ENCODE measurements around the gene MUC5AC. TPM values are rescaled to one million over a fixed set of nuclear protein-coding genes. Genes with fewer than 3 reads are reported as not detected.

Gene MUC5AC
- total RNA-seq, 1 experiment from 2014 or later, result not detected

DNA sequence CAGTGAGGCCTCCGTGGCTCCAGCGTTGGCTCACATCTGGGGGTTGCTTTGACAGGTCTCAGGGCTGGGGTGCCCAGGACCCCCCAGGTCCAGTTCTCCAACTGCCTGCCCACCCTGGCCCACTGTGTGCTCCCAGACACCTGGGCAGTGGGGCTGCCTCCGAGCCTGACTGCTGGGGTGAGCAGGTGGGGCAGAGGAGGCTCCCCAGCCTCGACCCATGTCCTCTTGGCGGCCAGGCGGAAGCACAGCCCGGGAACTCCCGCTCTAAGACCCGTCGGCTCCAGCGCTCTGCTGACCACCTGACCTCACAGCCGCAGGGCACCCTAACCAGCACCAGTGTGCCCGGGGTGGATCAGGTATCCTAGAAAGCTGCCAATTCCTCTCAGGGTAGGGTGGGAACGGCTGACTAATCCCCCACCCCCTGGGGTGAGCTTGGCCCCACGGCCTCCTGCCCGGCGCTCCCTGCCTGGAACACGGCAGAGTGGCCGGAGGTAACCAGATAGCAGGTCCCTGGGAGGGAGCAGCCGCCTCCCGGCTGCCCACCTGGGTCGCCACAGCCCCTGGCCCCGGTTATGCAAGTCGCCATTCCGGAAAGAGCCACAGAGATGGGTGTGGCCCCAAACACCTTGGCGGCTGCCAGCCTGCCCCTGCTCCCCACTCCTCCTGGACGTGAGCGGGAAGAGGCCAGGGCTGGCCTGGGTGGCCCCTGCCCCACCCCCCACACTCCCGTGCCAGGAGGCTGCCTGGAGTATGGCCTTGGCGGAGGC lies 45.9 kb downstream of the MUC5AC start:
- CTCF ChIA-PET, result no interaction called here
- H3K27ac ChIP-seq (ENCODE audit: low read depth, low read length, poor library complexity, severe bottlenecking), result no peak overlapping the region
- no peak for TF ChIP-seq EZH2 (IDR thresholded peaks at IDR 0.05; ENCODE audit: borderline replicate concordance, low read depth, low read length, poor library complexity, severe bottlenecking)
- TF ChIP-seq, protein P1, sequence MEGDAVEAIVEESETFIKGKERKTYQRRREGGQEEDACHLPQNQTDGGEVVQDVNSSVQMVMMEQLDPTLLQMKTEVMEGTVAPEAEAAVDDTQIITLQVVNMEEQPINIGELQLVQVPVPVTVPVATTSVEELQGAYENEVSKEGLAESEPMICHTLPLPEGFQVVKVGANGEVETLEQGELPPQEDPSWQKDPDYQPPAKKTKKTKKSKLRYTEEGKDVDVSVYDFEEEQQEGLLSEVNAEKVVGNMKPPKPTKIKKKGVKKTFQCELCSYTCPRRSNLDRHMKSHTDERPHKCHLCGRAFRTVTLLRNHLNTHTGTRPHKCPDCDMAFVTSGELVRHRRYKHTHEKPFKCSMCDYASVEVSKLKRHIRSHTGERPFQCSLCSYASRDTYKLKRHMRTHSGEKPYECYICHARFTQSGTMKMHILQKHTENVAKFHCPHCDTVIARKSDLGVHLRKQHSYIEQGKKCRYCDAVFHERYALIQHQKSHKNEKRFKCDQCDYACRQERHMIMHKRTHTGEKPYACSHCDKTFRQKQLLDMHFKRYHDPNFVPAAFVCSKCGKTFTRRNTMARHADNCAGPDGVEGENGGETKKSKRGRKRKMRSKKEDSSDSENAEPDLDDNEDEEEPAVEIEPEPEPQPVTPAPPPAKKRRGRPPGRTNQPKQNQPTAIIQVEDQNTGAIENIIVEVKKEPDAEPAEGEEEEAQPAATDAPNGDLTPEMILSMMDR (conservative IDR thresholded peaks at IDR 0.05; ENCODE audit: low read depth, low read length), result no peak
- H3K4me1 ChIP-seq (ENCODE audit: insufficient read depth, low read length, poor library complexity, severe bottlenecking), result no peaks in the 10 kb centered on the region
- POLR2A ChIA-PET (ENCODE audit: low non-redundant PET), result no interaction called here
- intact Hi-C loops (cut with micrococcal nuclease; ENCODE audit: unreplicated experiment), result loop anchor here (1.0 kb wide), 1 partner anchor 312 kb away; no protein-coding TSS in a partner anchor
- no TSS peak for BruUV-seq (replicated peaks)
- H3K27me3 ChIP-seq (replicated peaks; ENCODE audit: insufficient read depth, low read depth, low read length, poor library complexity), result peaks cover 4% of the 10 kb centered on the region
- no peak overlapping the region for H3K4me3 ChIP-seq (ENCODE audit: low read depth, low read length, poor library complexity, severe bottlenecking)
- no peak for DNase-seq (ENCODE audit: low spot score)
- no peaks in the 10 kb centered on the region for H3K9me3 ChIP-seq (ENCODE audit: low read depth, low read length, poor library complexity, severe bottlenecking)
- H3K36me3 ChIP-seq (ENCODE audit: insufficient read depth, low read length, poor library complexity, severe bottlenecking), result no peaks in the 10 kb centered on the region

DNA sequence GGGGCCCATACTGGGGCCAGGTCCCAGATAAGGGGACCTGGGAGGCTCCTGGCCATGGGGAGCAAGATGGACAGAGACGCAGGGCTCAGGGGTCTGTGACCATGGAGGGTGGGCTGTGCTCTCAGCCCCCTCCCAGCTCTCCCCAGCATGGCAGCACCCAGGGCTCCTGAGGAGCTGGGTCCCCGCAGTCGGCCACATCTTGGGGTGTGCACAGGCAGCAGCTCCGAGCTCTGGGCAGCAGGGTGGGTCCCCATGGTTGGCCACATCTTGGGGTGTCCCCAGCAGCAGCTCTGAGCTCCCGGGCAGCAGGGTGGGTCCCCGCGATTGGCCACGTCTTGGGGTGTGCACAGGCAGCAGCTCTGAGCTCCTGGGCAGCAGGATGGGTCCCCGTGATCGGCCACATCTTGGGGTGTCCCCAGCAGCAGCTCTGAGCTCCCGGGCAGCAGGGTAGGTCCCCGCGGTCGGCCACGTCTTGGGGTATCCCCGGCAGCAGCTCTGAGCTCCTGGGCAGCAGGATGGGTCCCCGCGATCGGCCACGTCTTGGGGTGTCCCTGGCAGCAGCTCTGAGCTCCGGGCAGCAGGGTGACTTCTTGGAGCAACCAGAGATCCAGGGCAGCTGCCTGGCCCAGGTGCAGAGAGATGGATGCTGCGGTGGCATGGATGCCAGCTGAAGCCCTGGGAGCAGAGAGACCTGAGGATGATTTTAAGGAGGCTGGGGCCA lies 46.8 kb downstream of the MUC5AC start:
- H3K9me3 ChIP-seq (ENCODE audit: low read depth, low read length, poor library complexity, severe bottlenecking), result no peaks in the 10 kb centered on the region
- intact Hi-C loops (cut with micrococcal nuclease; ENCODE audit: unreplicated experiment), result no loop called here
- H3K27ac ChIP-seq (ENCODE audit: low read depth, low read length, poor library complexity, severe bottlenecking), result no peak overlapping the region
- TF ChIP-seq, protein P1 (conservative IDR thresholded peaks at IDR 0.05; ENCODE audit: low read depth, low read length), result no peak
- TF ChIP-seq EZH2 (IDR thresholded peaks at IDR 0.05; ENCODE audit: borderline replicate concordance, low read depth, low read length, poor library complexity, severe bottlenecking), result no peak
- H3K4me3 ChIP-seq (ENCODE audit: low read depth, low read length, poor library complexity, severe bottlenecking), result no peak overlapping the region
- no peak for DNase-seq (ENCODE audit: low spot score)
- H3K36me3 ChIP-seq (ENCODE audit: insufficient read depth, low read length, poor library complexity, severe bottlenecking), result no peaks in the 10 kb centered on the region
- POLR2A ChIA-PET (ENCODE audit: low non-redundant PET), result no interaction called here
- peaks cover 4% of the 10 kb centered on the region for H3K27me3 ChIP-seq (replicated peaks; ENCODE audit: insufficient read depth, low read depth, low read length, poor library complexity)
- H3K4me1 ChIP-seq (ENCODE audit: insufficient read depth, low read length, poor library complexity, severe bottlenecking), result no peaks in the 10 kb centered on the region
- BruUV-seq (replicated peaks), result no TSS peak
- CTCF ChIA-PET, result no interaction called here

DNA sequence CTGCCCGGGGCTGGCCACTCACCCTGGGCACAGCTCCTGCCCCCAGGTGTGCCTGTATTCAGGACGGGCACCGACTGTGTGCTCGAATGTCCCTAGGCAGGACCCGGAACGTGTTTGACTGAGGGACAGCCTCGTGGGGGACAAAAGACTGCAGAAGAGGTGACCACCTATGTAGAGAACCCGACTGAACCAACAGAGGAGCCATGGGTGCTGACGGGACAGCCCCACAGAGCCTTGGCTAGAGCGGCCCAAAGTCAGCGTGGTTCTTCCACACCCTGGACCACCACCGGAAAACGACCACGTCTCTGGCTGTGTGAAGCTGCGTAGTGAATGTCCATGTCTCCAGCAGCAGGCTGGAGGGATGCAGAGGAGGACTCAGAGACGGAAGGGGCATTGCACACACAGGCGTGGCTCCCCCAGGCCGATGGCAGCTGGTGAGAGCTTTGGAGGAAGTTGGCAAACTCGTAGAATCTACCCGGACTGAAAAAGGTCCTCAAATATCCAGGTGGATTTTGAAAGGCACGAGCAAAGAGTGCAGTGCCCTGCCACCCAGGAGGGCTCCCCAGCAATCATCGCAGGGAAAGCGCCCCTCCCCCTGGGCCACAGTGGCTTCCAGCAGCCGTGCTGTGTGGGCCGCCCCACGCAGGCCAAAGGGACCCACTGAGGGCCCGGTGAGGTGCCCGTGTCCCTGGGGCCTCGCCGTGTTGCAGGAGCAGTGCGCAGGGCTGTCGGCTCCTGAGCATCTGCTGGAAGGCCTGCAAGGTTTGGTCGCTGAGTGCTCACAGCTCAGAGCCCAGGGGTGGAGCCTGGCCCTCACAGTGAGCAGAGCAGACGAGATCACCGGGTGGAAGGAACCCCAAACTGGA lies 47.6 kb downstream of the MUC5AC start:
- H3K36me3 ChIP-seq (ENCODE audit: insufficient read depth, low read length, poor library complexity, severe bottlenecking), result no peaks in the 10 kb centered on the region
- no TSS peak for BruUV-seq (replicated peaks)

More for the DNA sequence above, 47.6 kb downstream of the MUC5AC start:
- TF ChIP-seq, protein P1 (conservative IDR thresholded peaks at IDR 0.05; ENCODE audit: low read depth, low read length), result no peak
- no peak for TF ChIP-seq EZH2 (IDR thresholded peaks at IDR 0.05; ENCODE audit: borderline replicate concordance, low read depth, low read length, poor library complexity, severe bottlenecking)
- CTCF ChIA-PET, result no interaction called here
- no peaks in the 10 kb centered on the region for H3K27me3 ChIP-seq (replicated peaks; ENCODE audit: insufficient read depth, low read depth, low read length, poor library complexity)
- no peak overlapping the region for H3K4me3 ChIP-seq (ENCODE audit: low read depth, low read length, poor library complexity, severe bottlenecking)
- intact Hi-C loops (cut with micrococcal nuclease; ENCODE audit: unreplicated experiment), result no loop called here
- POLR2A ChIA-PET (ENCODE audit: low non-redundant PET), result no interaction called here
- DNase-seq (ENCODE audit: low spot score), result no peak
- no peaks in the 10 kb centered on the region for H3K9me3 ChIP-seq (ENCODE audit: low read depth, low read length, poor library complexity, severe bottlenecking)
- no peaks in the 10 kb centered on the region for H3K4me1 ChIP-seq (ENCODE audit: insufficient read depth, low read length, poor library complexity, severe bottlenecking)
- H3K27ac ChIP-seq (ENCODE audit: low read depth, low read length, poor library complexity, severe bottlenecking), result no peak overlapping the region
